ENCODE data around the gene PREX1. TPM values are rescaled to one million over a fixed set of nuclear protein-coding genes. Genes with fewer than 3 reads are reported as not detected.

PREX1 gene
- total and polyA plus RNA-seq, 9 donors = 16.7 to 32.5 (median 22.5) TPM

DNA sequence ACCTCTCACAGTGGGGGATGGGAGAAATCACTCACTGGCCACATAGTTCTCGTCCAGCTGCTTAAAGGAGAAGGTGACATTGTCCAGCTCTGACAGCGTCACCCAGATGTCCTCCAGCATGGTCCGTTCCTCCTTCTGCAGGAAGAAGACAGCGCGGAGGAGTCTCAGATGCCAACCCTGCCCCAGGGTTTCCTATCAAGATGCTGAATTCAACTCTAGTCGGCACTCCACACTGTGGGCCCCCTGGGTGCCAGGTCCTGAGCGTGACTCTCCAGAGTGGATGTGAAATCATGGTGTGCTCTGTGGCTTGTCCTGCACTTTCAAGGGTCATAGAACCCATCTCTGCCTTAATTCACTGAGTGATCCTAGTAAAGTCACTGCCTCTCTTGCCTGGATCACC lies 193.2 kb downstream of the PREX1 start:
- WGBS (ENCODE audit: insufficient coverage) = 93% methylated on average over 5 of the region's 7 CpGs
- H3K4me3 ChIP-seq (ENCODE audit: low read length) = no peak overlapping the region
- H3K4me1 ChIP-seq (ENCODE audit: control insufficient read depth, insufficient read depth, low read length) = no peaks in the 10 kb centered on the region
- DNase-seq = no peak
- no peak overlapping the region for H3K27ac ChIP-seq (ENCODE audit: low read length)
- peaks cover 65% of the 10 kb centered on the region for H3K36me3 ChIP-seq (ENCODE audit: control insufficient read depth, insufficient read depth, low read length)
- H3K27me3 ChIP-seq (ENCODE audit: control insufficient read depth, insufficient read depth, low read length) = no peaks in the 10 kb centered on the region
- no peaks in the 10 kb centered on the region for H3K9me3 ChIP-seq (replicated peaks; ENCODE audit: control insufficient read depth, low read depth, low read length)

DNA sequence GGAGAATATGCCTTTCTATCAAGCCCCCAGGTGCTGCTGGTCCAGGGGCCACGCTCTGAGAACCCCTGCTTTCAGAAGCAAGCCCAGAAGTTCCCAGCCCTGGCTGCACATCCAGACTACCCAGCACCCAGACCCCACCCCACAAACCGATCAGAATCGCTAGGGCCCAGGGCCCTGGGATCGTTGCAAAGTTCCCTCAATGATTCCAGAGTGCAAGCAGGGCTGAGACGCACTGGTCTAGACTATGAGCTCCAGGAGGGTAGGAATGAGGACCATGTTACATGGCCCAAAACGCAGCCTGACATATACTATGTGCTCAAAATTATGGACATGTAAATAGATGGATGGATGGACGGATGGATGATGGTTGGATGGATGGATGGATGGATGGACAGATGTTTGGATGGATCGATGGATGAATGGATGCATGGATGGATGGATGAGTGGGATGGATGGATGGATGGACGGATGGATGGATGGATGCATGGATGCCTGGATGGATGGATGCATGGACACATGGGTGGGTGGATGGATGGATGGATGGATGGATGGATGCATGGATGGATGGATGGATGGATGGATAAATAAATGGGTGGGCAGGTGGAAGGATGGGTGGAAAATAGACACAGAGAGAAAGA lies 194.1 kb downstream of the PREX1 start:
- H3K36me3 ChIP-seq (ENCODE audit: control insufficient read depth, insufficient read depth, low read length) = peaks cover 64% of the 10 kb centered on the region
- H3K4me3 ChIP-seq (ENCODE audit: low read length) = no peak overlapping the region
- H3K9me3 ChIP-seq (replicated peaks; ENCODE audit: control insufficient read depth, low read depth, low read length) = no peaks in the 10 kb centered on the region
- WGBS (ENCODE audit: insufficient coverage) = 85% methylated on average over 8 of the region's 9 CpGs
- H3K4me1 ChIP-seq (ENCODE audit: control insufficient read depth, insufficient read depth, low read length) = no peaks in the 10 kb centered on the region
- no peaks in the 10 kb centered on the region for H3K27me3 ChIP-seq (ENCODE audit: control insufficient read depth, insufficient read depth, low read length)
- no peak overlapping the region for H3K27ac ChIP-seq (ENCODE audit: low read length)
- DNase-seq = no peak

DNA sequence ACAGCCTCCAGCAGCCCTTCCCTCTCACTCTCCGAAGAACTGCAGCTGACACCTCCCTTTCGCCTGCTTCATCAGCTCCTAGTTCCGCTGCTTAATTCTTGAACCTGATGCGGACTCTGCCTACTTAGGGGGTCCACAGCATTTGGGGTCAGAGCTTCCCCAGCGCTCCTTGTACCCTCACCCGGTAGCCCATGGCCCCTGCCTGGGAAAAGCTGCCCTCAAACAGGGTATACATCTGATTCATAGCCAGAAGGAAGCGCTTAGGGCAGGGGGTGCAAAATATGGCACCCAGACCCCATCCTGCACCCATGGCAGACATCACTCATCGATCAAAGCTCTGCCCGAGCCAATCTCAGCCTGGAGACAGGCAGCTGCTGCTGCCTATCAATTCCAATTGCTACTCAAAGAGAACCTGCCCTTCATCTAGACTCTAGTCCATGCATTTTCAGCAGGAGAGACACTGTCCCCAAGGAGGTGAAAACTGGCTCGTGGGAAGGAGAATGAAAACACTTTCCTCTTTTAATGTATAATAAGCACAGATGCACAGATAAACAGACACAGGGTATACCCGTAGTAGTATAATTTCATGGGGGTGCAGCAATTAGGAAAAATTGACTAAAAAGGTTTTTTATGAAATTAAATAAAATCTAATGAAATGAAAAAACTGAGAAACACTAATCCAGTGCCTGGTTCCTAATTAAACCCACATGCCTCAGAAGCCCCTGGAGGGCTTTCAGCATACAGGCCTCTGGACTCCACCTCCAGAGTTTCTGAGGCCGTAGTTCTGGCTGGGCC lies 194.8 kb downstream of the PREX1 start:
- DNase-seq = no peak
- WGBS (ENCODE audit: insufficient coverage) = 67% methylated on average over 8 of the region's 12 CpGs
- Histone ChIP-seq H3K9me3 (replicated peaks; ENCODE audit: control insufficient read depth, low read depth, low read length) (no peaks in the 10 kb centered on the region), H3K4me1 (ENCODE audit: control insufficient read depth, insufficient read depth, low read length) (no peaks in the 10 kb centered on the region), H3K27ac (ENCODE audit: low read length) (no peak overlapping the region), H3K27me3 (ENCODE audit: control insufficient read depth, insufficient read depth, low read length) (no peaks in the 10 kb centered on the region), H3K36me3 (ENCODE audit: control insufficient read depth, insufficient read depth, low read length) (peaks cover 66% of the 10 kb centered on the region), H3K4me3 (ENCODE audit: low read length) (no peak overlapping the region)

DNA sequence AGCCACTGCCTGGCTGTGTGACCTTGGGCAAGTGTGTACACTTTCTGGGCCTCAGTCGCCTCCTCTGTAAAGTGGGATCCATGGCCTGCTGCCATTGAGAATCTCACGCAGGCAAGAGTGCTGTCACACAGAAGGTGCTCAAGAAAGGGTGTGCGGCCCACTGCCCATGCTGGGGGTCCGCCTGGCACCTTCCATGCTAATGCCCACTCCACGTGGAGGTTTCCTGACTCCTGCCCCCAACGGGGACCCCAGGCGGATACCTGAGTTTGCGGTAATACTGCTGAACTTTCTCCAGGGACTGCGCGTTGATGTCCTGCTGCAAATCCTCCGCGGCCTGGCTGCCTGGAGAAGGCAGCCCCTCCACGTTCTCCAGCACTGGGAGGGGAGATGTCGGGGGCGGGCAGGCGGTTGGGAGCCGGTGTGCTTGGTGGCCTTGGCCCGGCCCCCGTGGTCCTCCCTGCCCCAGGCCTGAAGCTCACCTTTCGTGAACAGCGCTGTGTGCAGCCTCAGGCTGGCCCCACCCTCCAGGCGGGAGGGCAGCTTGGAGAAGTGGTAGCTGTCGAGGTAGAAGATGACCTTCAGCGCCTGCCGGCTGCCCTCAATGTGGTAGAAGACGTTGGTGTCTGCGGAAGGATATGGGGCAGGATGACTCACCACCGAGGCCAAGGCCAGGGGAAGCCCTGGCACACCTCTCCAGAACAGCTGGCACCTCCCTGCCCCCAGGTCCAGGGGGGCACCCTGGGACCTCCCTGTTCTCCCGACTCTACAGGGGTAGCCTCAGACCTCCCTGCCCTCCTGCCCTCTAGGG lies 195.6 kb downstream of the PREX1 start:
- Histone ChIP-seq H3K36me3 (ENCODE audit: control insufficient read depth, insufficient read depth, low read length) (peaks cover 69% of the 10 kb centered on the region), H3K4me1 (ENCODE audit: control insufficient read depth, insufficient read depth, low read length) (no peaks in the 10 kb centered on the region), H3K9me3 (replicated peaks; ENCODE audit: control insufficient read depth, low read depth, low read length) (no peaks in the 10 kb centered on the region), H3K27me3 (ENCODE audit: control insufficient read depth, insufficient read depth, low read length) (no peaks in the 10 kb centered on the region), H3K4me3 (ENCODE audit: low read length) (no peak overlapping the region), H3K27ac (ENCODE audit: low read length) (no peak overlapping the region)
- WGBS (ENCODE audit: insufficient coverage) = 85% methylated on average over 24 of the region's 29 CpGs
- no peak for DNase-seq

DNA sequence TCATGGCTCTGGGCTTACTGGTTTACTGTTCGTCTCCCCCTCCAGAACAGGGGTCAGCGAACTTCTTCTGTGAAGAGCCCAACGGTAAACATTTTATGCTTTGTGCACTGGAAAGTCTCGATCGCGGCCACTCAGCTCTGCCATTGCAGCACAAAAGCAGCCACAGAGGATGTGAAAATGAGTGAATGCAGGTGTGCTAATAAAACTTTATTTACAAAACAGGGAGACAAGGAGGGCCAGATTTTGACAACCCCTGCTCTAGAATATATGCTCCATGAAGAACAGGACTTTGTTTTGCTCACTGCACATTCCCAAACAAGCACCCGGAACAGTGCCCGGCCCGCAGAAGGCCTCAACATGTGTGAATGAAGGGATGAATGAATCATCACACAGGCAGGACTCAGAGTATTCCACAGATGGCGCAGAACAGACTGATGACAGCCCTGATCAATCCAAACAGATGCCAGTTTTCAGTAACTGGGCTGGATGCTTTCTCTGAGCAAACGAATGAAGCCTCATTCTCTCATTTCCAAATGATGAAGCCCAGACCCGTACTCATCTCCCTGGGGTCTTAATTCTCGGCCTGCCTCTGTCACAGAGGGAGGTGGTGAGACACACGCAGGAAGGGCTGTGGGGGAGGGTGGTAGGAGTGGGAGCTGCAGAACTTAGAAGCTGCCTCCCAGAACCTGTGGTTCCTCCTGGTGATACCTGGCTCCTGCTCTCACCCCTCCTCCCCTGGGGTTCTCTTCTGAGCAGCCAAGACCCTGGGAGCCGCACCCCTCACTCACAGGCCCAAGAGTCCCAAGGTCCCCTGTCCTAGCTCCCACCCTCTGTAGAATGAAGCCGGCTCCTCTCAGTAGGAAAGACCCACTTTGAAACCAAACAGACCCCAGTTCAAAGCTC lies 196.4 kb downstream of the PREX1 start:
- WGBS (ENCODE audit: insufficient coverage) = 78% methylated on average over 4 of the region's 16 CpGs
- Histone ChIP-seq H3K27me3 (ENCODE audit: control insufficient read depth, insufficient read depth, low read length) (no peaks in the 10 kb centered on the region), H3K9me3 (replicated peaks; ENCODE audit: control insufficient read depth, low read depth, low read length) (no peaks in the 10 kb centered on the region), H3K4me1 (ENCODE audit: control insufficient read depth, insufficient read depth, low read length) (no peaks in the 10 kb centered on the region), H3K27ac (ENCODE audit: low read length) (no peak overlapping the region), H3K4me3 (ENCODE audit: low read length) (no peak overlapping the region), H3K36me3 (ENCODE audit: control insufficient read depth, insufficient read depth, low read length) (peaks cover 67% of the 10 kb centered on the region)
- no peak for DNase-seq

DNA sequence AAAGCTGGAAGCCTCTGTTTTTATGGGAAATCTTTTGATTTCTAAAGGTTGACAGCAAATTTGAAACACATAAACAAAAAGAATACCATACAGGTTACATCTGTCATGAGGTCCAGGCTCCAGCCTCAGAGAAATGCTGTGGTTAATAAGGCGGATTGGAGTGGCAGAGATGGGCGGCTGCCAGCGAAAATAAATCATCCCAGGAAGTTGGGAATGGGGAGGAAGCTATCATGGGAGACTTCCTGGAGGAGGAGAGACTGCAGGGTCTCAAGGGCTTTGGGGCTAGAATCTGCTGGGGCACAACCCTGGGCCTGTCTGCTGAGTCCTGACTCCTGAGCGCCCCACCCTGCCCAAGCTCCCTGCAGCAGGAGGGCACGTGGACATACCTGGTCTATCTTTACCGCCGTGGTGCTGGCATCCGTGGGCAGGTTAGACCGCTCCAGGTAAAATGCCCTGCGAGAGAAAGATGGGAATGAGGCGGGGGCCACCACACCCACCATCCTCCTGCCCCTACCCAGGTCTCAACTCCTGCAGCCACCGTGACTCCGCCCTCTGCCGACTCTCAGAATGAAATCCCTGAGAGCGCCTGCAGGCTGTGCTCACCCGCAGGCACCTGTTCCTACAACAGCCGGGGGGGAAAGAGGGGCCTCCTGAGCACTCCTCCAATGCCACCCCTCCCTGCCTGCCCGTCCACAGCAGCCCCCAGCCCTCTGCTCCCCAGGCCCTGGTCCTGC lies 197.3 kb downstream of the PREX1 start:
- Histone ChIP-seq H3K4me3 (ENCODE audit: low read length) (no peak overlapping the region), H3K36me3 (ENCODE audit: control insufficient read depth, insufficient read depth, low read length) (peaks cover 72% of the 10 kb centered on the region), H3K27ac (ENCODE audit: low read length) (no peak overlapping the region), H3K4me1 (ENCODE audit: control insufficient read depth, insufficient read depth, low read length) (no peaks in the 10 kb centered on the region), H3K27me3 (ENCODE audit: control insufficient read depth, insufficient read depth, low read length) (no peaks in the 10 kb centered on the region), H3K9me3 (replicated peaks; ENCODE audit: control insufficient read depth, low read depth, low read length) (no peaks in the 10 kb centered on the region)
- 83% methylated on average over 18 of the region's 18 CpGs for WGBS (ENCODE audit: insufficient coverage)
- DNase-seq = no peak

DNA sequence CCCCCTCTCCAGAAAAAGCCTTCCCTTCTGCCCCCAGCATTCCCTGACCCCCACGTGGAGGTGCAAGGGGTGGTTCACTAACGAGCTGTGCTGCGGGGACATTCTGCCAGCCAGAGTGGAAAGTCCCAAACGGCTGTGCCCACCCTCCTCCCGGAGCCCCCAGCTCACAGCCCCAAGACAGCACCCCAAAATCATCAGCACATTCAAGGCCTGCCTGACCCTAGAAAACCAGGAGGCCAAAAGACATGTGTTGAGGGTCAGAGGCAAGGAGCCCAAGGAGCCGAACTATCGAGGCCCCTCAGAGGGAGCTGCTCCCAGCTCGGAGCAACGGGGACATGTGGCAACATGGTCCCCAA lies 197.9 kb downstream of the PREX1 start:
- Histone ChIP-seq H3K27me3 (ENCODE audit: control insufficient read depth, insufficient read depth, low read length) (no peaks in the 10 kb centered on the region), H3K27ac (ENCODE audit: low read length) (no peak overlapping the region), H3K4me3 (ENCODE audit: low read length) (no peak overlapping the region), H3K4me1 (ENCODE audit: control insufficient read depth, insufficient read depth, low read length) (no peaks in the 10 kb centered on the region), H3K9me3 (replicated peaks; ENCODE audit: control insufficient read depth, low read depth, low read length) (no peaks in the 10 kb centered on the region), H3K36me3 (ENCODE audit: control insufficient read depth, insufficient read depth, low read length) (peaks cover 74% of the 10 kb centered on the region)
- DNase-seq = no peak
- 92% methylated on average over 4 of the region's 9 CpGs for WGBS (ENCODE audit: insufficient coverage)

DNA sequence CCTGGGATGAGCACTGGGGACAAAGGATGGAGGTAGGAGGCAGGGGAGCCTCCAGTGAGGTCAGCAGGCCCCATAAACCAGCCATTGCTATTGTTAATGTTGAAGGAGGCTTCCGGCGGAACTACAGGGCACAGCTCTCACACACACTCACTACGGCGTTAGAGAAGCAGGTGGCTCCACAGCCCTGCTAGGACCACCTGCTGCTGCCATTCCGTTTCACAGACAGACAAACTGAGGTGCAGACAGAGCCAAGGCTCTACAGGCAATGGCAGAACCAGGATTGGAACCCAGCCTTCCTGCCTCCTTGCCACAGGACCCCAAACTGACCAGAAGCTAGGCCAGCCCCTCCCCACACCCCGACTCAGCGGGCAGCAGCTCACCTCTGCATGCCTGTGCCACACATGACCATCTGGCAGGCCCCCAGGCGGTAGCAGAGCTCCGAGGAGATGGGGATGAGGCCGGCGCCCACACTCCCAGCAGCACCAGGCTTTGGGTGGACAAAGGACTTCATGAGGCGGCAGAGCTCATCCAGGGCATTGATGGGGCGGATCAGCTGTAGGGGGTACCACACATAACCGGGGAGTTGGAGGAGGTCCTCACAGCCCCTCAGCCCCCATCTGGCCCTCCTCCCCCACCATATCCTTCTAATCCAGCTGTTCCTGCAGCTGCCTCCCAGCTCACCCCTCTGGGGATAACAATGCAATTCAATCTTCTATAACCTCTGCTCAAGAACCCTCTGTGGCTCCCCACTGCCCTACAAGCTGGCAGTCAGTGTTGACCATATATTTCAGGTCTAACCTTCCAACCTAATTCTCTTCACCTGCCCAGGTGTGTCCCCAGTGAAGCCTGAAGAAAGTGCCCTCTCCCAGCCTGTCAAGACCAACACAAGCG lies 198.5 kb downstream of the PREX1 start:
- Histone ChIP-seq H3K4me3 (ENCODE audit: low read length) (no peak overlapping the region), H3K9me3 (replicated peaks; ENCODE audit: control insufficient read depth, low read depth, low read length) (no peaks in the 10 kb centered on the region), H3K36me3 (ENCODE audit: control insufficient read depth, insufficient read depth, low read length) (peaks cover 76% of the 10 kb centered on the region), H3K27ac (ENCODE audit: low read length) (no peak overlapping the region), H3K4me1 (ENCODE audit: control insufficient read depth, insufficient read depth, low read length) (no peaks in the 10 kb centered on the region), H3K27me3 (ENCODE audit: control insufficient read depth, insufficient read depth, low read length) (no peaks in the 10 kb centered on the region)
- DNase-seq = no peak
- WGBS (ENCODE audit: insufficient coverage) = 72% methylated on average over 14 of the region's 15 CpGs
